Measurements from ENCODE around the gene NOC4L.

Gene NOC4L

DNA sequence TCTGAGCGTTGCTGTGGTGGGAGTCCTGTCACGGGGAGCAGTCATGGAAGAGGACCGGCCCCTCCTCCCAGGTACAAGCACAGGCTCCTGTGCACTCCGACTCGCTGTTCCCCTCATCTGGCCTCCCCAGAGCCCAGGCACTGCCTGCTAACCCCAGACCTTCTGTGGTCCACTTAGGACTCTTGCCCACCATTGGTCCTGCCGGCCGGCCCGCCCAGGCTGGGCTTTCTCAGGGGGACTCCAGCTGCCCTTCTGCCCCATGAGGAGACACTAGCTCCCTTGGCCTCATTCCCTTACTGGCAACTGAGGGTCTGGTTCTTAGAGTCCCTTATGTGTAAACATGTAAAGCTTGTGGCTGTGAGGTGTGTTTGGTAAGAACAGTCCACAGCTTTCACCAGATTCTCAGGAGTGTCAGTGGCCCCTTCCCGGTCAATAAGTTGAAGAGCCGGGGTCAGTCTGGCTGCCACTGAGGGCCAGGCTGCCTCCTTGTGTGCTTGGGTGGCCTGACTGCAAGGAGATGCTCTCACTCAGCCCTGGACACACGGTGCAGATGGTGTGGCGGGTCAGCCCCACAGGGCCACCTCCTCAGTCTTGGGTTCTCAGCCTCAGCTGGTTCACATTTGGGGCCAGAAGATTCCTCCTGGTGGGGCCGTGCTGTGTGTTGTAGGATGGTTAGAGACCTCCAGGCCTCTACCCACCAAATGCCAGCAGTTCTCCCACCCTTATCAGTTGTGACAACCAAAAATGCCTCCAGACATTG is 43.8 kb upstream of the NOC4L start:
- no peak for TF ChIP-seq EGR1 (IDR thresholded peaks at IDR 0.05)
- TF ChIP-seq YY1 (IDR thresholded peaks at IDR 0.05; ENCODE audit: low read depth) = no peak
- no peak for TF ChIP-seq TAF1 (IDR thresholded peaks at IDR 0.05; ENCODE audit: low read depth)
- TF ChIP-seq, protein P1, sequence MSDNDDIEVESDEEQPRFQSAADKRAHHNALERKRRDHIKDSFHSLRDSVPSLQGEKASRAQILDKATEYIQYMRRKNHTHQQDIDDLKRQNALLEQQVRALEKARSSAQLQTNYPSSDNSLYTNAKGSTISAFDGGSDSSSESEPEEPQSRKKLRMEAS (IDR thresholded peaks at IDR 0.05) = no peak
- TF ChIP-seq, protein P2, sequence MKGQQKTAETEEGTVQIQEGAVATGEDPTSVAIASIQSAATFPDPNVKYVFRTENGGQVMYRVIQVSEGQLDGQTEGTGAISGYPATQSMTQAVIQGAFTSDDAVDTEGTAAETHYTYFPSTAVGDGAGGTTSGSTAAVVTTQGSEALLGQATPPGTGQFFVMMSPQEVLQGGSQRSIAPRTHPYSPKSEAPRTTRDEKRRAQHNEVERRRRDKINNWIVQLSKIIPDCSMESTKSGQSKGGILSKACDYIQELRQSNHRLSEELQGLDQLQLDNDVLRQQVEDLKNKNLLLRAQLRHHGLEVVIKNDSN (IDR thresholded peaks at IDR 0.05) = no peak
- no peak for TF ChIP-seq CEBPB (IDR thresholded peaks at IDR 0.05)
- no peak for TF ChIP-seq EP300 (IDR thresholded peaks at IDR 0.05; ENCODE audit: borderline replicate concordance)
- TF ChIP-seq NFIC (IDR thresholded peaks at IDR 0.05) = no peak
- no peak for TF ChIP-seq CREB1 (IDR thresholded peaks at IDR 0.05; ENCODE audit: low read depth)
- TF ChIP-seq, protein P3, sequence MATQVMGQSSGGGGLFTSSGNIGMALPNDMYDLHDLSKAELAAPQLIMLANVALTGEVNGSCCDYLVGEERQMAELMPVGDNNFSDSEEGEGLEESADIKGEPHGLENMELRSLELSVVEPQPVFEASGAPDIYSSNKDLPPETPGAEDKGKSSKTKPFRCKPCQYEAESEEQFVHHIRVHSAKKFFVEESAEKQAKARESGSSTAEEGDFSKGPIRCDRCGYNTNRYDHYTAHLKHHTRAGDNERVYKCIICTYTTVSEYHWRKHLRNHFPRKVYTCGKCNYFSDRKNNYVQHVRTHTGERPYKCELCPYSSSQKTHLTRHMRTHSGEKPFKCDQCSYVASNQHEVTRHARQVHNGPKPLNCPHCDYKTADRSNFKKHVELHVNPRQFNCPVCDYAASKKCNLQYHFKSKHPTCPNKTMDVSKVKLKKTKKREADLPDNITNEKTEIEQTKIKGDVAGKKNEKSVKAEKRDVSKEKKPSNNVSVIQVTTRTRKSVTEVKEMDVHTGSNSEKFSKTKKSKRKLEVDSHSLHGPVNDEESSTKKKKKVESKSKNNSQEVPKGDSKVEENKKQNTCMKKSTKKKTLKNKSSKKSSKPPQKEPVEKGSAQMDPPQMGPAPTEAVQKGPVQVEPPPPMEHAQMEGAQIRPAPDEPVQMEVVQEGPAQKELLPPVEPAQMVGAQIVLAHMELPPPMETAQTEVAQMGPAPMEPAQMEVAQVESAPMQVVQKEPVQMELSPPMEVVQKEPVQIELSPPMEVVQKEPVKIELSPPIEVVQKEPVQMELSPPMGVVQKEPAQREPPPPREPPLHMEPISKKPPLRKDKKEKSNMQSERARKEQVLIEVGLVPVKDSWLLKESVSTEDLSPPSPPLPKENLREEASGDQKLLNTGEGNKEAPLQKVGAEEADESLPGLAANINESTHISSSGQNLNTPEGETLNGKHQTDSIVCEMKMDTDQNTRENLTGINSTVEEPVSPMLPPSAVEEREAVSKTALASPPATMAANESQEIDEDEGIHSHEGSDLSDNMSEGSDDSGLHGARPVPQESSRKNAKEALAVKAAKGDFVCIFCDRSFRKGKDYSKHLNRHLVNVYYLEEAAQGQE (IDR thresholded peaks at IDR 0.05; ENCODE audit: low read depth) = no peak
- no peak for TF ChIP-seq FOXM1 (IDR thresholded peaks at IDR 0.05; ENCODE audit: borderline replicate concordance, low read depth)
- no peak for TF ChIP-seq RAD21 (IDR thresholded peaks at IDR 0.05; ENCODE audit: low read depth)
- TF ChIP-seq ZBTB7A (IDR thresholded peaks at IDR 0.05; ENCODE audit: low read depth) = no peak
- TF ChIP-seq TCF12 (IDR thresholded peaks at IDR 0.05; ENCODE audit: low read depth) = no peak
- no peak for TF ChIP-seq TEAD4 (IDR thresholded peaks at IDR 0.05)

DNA sequence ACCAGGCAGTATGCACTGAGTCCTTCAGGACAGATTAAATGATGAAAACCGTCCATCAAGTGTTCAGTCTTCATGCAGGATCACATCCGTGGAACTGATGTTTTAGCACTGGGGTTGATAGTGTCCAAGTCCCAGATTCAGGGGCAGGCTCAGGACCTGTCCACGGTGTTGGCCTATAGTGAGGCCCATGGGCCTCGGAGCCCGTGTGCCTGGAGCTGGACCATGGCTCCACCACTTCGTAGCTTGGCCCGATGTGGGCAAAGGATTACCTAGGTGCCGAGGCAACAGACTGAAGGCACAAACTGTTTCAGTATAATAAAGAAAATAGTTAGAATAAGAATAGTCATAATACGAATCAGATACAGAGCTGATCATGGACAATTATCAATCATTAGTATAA is 42.0 kb upstream of the NOC4L start:
- TF ChIP-seq RAD21 (IDR thresholded peaks at IDR 0.05; ENCODE audit: low read depth) (no peak), EGR1 (IDR thresholded peaks at IDR 0.05) (no peak), ZBTB7A (IDR thresholded peaks at IDR 0.05; ENCODE audit: low read depth) (no peak), TCF12 (IDR thresholded peaks at IDR 0.05; ENCODE audit: low read depth) (no peak), TAF1 (IDR thresholded peaks at IDR 0.05; ENCODE audit: low read depth) (no peak), CEBPB (IDR thresholded peaks at IDR 0.05) (no peak), TEAD4 (IDR thresholded peaks at IDR 0.05) (no peak), CREB1 (IDR thresholded peaks at IDR 0.05; ENCODE audit: low read depth) (no peak)
- TF ChIP-seq, protein P3 (IDR thresholded peaks at IDR 0.05; ENCODE audit: low read depth) = no peak

DNA sequence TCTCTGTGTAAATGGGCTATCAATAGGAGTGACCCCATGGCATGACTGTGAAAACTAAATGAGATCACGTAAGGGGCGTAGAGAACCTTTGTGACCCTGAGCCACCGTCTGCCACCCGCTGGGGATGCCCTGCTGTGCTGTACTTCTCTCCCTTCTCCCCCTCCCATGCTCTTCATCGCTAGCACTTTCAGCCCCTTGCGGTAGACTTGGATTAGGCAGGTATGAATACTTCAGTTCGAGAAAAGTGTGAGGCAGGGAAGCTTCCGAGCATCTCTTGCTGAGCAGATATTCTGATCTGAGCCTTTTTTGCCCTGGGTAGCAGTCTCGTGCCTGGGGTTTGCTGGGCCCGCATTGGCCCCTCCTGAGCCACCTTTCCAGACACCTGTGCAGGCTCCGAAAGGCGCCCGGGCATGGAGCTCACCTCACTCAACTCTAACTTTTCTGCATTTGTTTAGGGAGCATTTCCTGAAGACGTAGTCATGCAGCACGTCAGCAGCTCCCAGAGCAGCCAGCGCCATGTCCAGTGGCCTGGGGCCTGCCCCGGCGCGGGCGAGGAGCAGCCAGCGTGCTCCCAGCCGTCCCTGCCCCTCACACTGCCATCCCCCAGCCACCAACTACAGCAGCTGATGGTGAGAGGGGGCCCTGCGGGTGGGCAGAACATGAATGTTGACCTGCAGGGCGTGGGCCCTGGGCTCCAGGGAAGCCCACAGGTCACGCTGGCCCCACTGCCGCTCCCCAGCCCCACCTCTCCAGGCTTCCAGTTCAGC is 40.5 kb upstream of the NOC4L start:
- TF ChIP-seq EGR1 (IDR thresholded peaks at IDR 0.05) = no peak
- no peak for TF ChIP-seq FOXM1 (IDR thresholded peaks at IDR 0.05; ENCODE audit: borderline replicate concordance, low read depth)
- TF ChIP-seq CEBPB (IDR thresholded peaks at IDR 0.05) = no peak
- no peak for TF ChIP-seq CREB1 (IDR thresholded peaks at IDR 0.05; ENCODE audit: low read depth)
- TF ChIP-seq NFIC (IDR thresholded peaks at IDR 0.05) = no peak
- TF ChIP-seq, protein P3 (IDR thresholded peaks at IDR 0.05; ENCODE audit: low read depth) = no peak
- TF ChIP-seq ZBTB7A (IDR thresholded peaks at IDR 0.05; ENCODE audit: low read depth) = no peak
- no peak for TF ChIP-seq TEAD4 (IDR thresholded peaks at IDR 0.05)
- TF ChIP-seq, protein P1 (IDR thresholded peaks at IDR 0.05) = no peak
- TF ChIP-seq TAF1 (IDR thresholded peaks at IDR 0.05; ENCODE audit: low read depth) = no peak
- TF ChIP-seq RAD21 (IDR thresholded peaks at IDR 0.05; ENCODE audit: low read depth) = no peak
- TF ChIP-seq YY1 (IDR thresholded peaks at IDR 0.05; ENCODE audit: low read depth) = no peak
- no peak for TF ChIP-seq EP300 (IDR thresholded peaks at IDR 0.05; ENCODE audit: borderline replicate concordance)
- TF ChIP-seq, protein P2 (IDR thresholded peaks at IDR 0.05) = no peak
- TF ChIP-seq TCF12 (IDR thresholded peaks at IDR 0.05; ENCODE audit: low read depth) = no peak

All from Ishikawa (cell line).